Adrenal gland (tissue), 5 donors: ENCODE measurements around the gene AGTPBP1.

Experiments
- POLR2A ChIP-seq, 2 donors: fragments of 450-650 bp; IDR thresholded peaks; one replicate each; pipeline ENCODE4 v1.6.1; 2017; ENCODE audit warnings: antibody characterized with exemption in 2 of 2, mild to moderate bottlenecking in 2 of 2, moderate library complexity in 1 of 2
- TF ChIP-seq, protein P1 (sequence below), 6 experiments: fragments of 450-650 bp in 4 of 6; fragments of 200-600 bp in 2 of 6; sonication (generic) in 1 of 6; IDR thresholded peaks; 1 replicate in 5 of 6; 2 replicates in 1 of 6; pipeline versions ENCODE4 v1.5.1 to v1.8.0; 2016 to 2021; ENCODE audit warnings: antibody characterized with exemption in 6 of 6, mild to moderate bottlenecking in 2 of 6, moderate library complexity in 1 of 6
- donor health status: DM: no; HTN: no; CAD: no.

DNA sequence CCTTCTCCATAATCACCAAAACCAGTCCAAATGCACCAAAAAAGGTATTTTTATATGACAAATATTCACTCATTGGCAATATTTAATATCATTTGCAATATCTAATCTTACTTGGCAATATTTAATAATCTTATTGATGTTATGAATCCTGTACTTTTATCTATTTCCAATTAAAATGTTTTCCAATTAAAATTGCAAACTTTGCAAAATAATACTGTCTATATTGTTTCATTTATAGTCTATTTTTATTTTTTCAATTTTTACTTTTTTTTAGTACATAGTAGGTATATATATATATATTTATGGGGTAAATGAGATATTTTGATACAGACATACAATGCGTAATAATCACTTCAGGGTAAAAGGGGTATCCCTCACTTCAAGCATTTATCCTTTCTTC, 109.9 kb downstream of the AGTPBP1 start:
- TF ChIP-seq, protein P1, sequence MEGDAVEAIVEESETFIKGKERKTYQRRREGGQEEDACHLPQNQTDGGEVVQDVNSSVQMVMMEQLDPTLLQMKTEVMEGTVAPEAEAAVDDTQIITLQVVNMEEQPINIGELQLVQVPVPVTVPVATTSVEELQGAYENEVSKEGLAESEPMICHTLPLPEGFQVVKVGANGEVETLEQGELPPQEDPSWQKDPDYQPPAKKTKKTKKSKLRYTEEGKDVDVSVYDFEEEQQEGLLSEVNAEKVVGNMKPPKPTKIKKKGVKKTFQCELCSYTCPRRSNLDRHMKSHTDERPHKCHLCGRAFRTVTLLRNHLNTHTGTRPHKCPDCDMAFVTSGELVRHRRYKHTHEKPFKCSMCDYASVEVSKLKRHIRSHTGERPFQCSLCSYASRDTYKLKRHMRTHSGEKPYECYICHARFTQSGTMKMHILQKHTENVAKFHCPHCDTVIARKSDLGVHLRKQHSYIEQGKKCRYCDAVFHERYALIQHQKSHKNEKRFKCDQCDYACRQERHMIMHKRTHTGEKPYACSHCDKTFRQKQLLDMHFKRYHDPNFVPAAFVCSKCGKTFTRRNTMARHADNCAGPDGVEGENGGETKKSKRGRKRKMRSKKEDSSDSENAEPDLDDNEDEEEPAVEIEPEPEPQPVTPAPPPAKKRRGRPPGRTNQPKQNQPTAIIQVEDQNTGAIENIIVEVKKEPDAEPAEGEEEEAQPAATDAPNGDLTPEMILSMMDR (IDR thresholded peaks at IDR 0.05) = no peak
- no peak for TF ChIP-seq POLR2A (IDR thresholded peaks at IDR 0.05)
